Upper lobe of left lung (tissue), 6 donors: ENCODE data around the gene PAX9. TPM values are rescaled to one million over a fixed set of nuclear protein-coding genes. Genes with fewer than 3 reads are reported as not detected.

Experiments used
- ATAC-seq, 2 donors: fragments of 200-7000 bp; cut with Tn5 transposase; one replicate each; pipeline ENCODE4 v1.9.1; 2022; ENCODE audit warnings: mild to moderate bottlenecking in 2 of 2, moderate library complexity in 2 of 2; ENCODE audit not compliant: low FRiP score in 2 of 2
- DNase-seq, 2 donors: peaks; one replicate each; pipeline ENCODE4 v3.0.0-alpha.2; 2019 to 2020
- H3K27ac ChIP-seq, 4 donors: fragments of 200-600 bp; sonication (generic); one replicate each; pipeline ENCODE4 v1.5.1; 2016 to 2019
- H3K27me3 ChIP-seq, 4 donors: fragments of 200-600 bp; sonication (generic); one replicate each; pipeline ENCODE4 v1.5.1; 2017 to 2019
- H3K36me3 ChIP-seq, 4 donors: fragments of 200-600 bp; sonication (generic); one replicate each; pipeline ENCODE4 v1.5.1; 2016 to 2019
- H3K4me1 ChIP-seq, 4 donors: fragments of 200-600 bp; sonication (generic); one replicate each; pipeline ENCODE4 v1.5.1; 2018 to 2019
- H3K4me3 ChIP-seq, 4 donors: fragments of 200-600 bp; sonication (generic); one replicate each; pipeline ENCODE4 v1.5.1; 2017 to 2019; ENCODE audit warnings: mild to moderate bottlenecking in 2 of 4, moderate library complexity in 1 of 4
- H3K9me3 ChIP-seq, 4 donors: fragments of 200-600 bp; sonication (generic); one replicate each; pipeline ENCODE4 v1.5.1; 2018 to 2019
- CTCF ChIP-seq, 6 experiments: fragments of 450-650 bp in 4 of 6; fragments of 200-600 bp in 2 of 6; sonication (generic) in 2 of 6; IDR thresholded peaks; one replicate each; pipeline ENCODE4 v1.5.1; 2016 to 2019; ENCODE audit warnings: antibody characterized with exemption in 6 of 6
- EP300 ChIP-seq, 4 donors: sonication (generic); formaldehyde crosslinking; IDR thresholded peaks; one replicate each; pipeline ENCODE4 v1.5.1; 2017; ENCODE audit warnings: antibody characterized with exemption in 4 of 4, control low read depth in 2 of 4
- POLR2A ChIP-seq, 4 donors: fragments of 450-650 bp; IDR thresholded peaks; one replicate each; pipeline ENCODE4 v1.5.1; 2016 to 2017; ENCODE audit warnings: antibody characterized with exemption in 4 of 4, mild to moderate bottlenecking in 2 of 4
- POLR2AphosphoS5 ChIP-seq, 2 donors: sonication (generic); formaldehyde crosslinking; IDR thresholded peaks; one replicate each; pipeline ENCODE4 v1.5.1; 2017; ENCODE audit warnings: antibody characterized with exemption in 2 of 2
- WGBS, 2 donors: methylation state at CpG; one replicate each; pipeline ENCODE4 v1.1.5; 2017 to 2018; 5-methylcytosine and 5-hydroxymethylcytosine counted together
- total RNA-seq, 6 donors: library from RNA; depleted of rRNA in 4 of 6; stranded (reverse); fragments of >200 nt in 4 of 6; gene quantifications; one replicate each; pipeline versions ENCODE4 v1.1.0 to v1.2.1, GENCODE V29; 2016 to 2021
- donor health status: DM: no; HTN: no; CAD: no; lungs with moderate emphysema.
- donor health status: DM: no; HTN: yes; CAD: no; lungs with severe emphysema.

PAX9 gene
- total RNA-seq, 6 donors from 2014 or later: 0.83 to 12.7 (median 4.7) TPM

- Histone ChIP-seq H3K27ac (no peak overlapping the region), H3K9me3 (no peaks in the 10 kb centered on the region), H3K4me1 (no peaks in the 10 kb centered on the region), H3K27me3 (no peaks in the 10 kb centered on the region), H3K36me3 (no peaks in the 10 kb centered on the region), H3K4me3 (no peak overlapping the region)
- TF ChIP-seq EP300 (IDR thresholded peaks at IDR 0.05) (no peak), POLR2AphosphoS5 (IDR thresholded peaks at IDR 0.05) (no peak), CTCF (IDR thresholded peaks at IDR 0.05) (no peak), POLR2A (IDR thresholded peaks at IDR 0.05) (no peak)
- ATAC-seq (no peak), DNase-seq (no peak)
- WGBS, 2 donors: 92 to 100% methylated on average over 1 of the region's 1 CpG
Measured at GRCh38 chr14:36625014-36625413, 36.6 kb upstream of the PAX9 start.

GRCh38 chr14:36625436-36625835 lies 36.2 kb upstream of the PAX9 start:
- Histone ChIP-seq H3K36me3 (no peaks in the 10 kb centered on the region), H3K9me3 (no peaks in the 10 kb centered on the region), H3K27ac (no peak overlapping the region), H3K4me1 (no peaks in the 10 kb centered on the region), H3K27me3 (no peaks in the 10 kb centered on the region), H3K4me3 (no peak overlapping the region)
- TF ChIP-seq POLR2AphosphoS5 (IDR thresholded peaks at IDR 0.05) (no peak), CTCF (IDR thresholded peaks at IDR 0.05) (no peak), POLR2A (IDR thresholded peaks at IDR 0.05) (no peak), EP300 (IDR thresholded peaks at IDR 0.05) (no peak)
- ATAC-seq (no peak), DNase-seq (no peak)
- 84 to 86% methylated on average over 4 of the region's 4 CpGs for WGBS, 2 donors

GRCh38 chr14:36626151-36626550 lies 35.5 kb upstream of the PAX9 start:
- 67 to 80% methylated on average over 4 of the region's 4 CpGs for WGBS, 2 donors
- no peaks in the 10 kb centered on the region for H3K4me1 ChIP-seq
- no peaks in the 10 kb centered on the region for H3K36me3 ChIP-seq
- TF ChIP-seq POLR2AphosphoS5 (IDR thresholded peaks at IDR 0.05) (no peak), POLR2A (IDR thresholded peaks at IDR 0.05) (no peak), CTCF (IDR thresholded peaks at IDR 0.05) (no peak), EP300 (IDR thresholded peaks at IDR 0.05) (no peak)
- DNase-seq (no peak), ATAC-seq (no peak)
- no peak overlapping the region for H3K27ac ChIP-seq
- no peaks in the 10 kb centered on the region for H3K9me3 ChIP-seq
- no peaks in the 10 kb centered on the region for H3K27me3 ChIP-seq
- H3K4me3 ChIP-seq: no peak overlapping the region

GRCh38 chr14:36627981-36628380 lies 33.7 kb upstream of the PAX9 start:
- H3K27me3 ChIP-seq: no peaks in the 10 kb centered on the region
- H3K4me1 ChIP-seq: no peaks in the 10 kb centered on the region
- TF ChIP-seq POLR2AphosphoS5 (IDR thresholded peaks at IDR 0.05) (no peak), CTCF (IDR thresholded peaks at IDR 0.05) (no peak), EP300 (IDR thresholded peaks at IDR 0.05) (no peak), POLR2A (IDR thresholded peaks at IDR 0.05) (no peak)
- H3K36me3 ChIP-seq: no peaks in the 10 kb centered on the region
- H3K4me3 ChIP-seq: no peak overlapping the region
- DNase-seq (no peak), ATAC-seq (no peak)
- 75 to 90% methylated on average over 3 of the region's 3 CpGs for WGBS, 2 donors
- no peak overlapping the region for H3K27ac ChIP-seq
- H3K9me3 ChIP-seq: no peaks in the 10 kb centered on the region

GRCh38 chr14:36633580-36633979 lies 28.1 kb upstream of the PAX9 start:
- no peak for ATAC-seq
- no peak for DNase-seq
- Histone ChIP-seq H3K4me1 (no peaks in the 10 kb centered on the region), H3K27ac (no peak overlapping the region), H3K36me3 (no peaks in the 10 kb centered on the region), H3K27me3 (no peaks in the 10 kb centered on the region), H3K9me3 (no peaks in the 10 kb centered on the region), H3K4me3 (no peak overlapping the region)
- WGBS, 2 donors: 66% methylated on average over 3 of the region's 3 CpGs
- TF ChIP-seq POLR2A (IDR thresholded peaks at IDR 0.05) (no peak), EP300 (IDR thresholded peaks at IDR 0.05) (no peak), CTCF (IDR thresholded peaks at IDR 0.05) (no peak), POLR2AphosphoS5 (IDR thresholded peaks at IDR 0.05) (no peak)
